Gastrocnemius medialis (tissue), 4 donors: Measurements from ENCODE around the gene SYTL2.

Experiments
- POLR2A ChIP-seq, 2 donors: fragments of 450-650 bp; IDR thresholded peaks; one replicate each; pipeline ENCODE4 v1.6.1; 2017; ENCODE audit warnings: antibody characterized with exemption in 2 of 2, mild to moderate bottlenecking in 2 of 2, moderate library complexity in 2 of 2
- TF ChIP-seq, protein P1 (sequence below), 5 experiments: fragments of 450-650 bp in 3 of 5; fragments of 200-600 bp in 2 of 5; sonication (generic) in 2 of 5; IDR thresholded peaks in 4 of 5; conservative IDR thresholded peaks in 1 of 5; 1 replicate in 4 of 5; 2 replicates in 1 of 5; pipeline ENCODE4 v1.5.1; 2016 to 2019; ENCODE audit warnings: antibody characterized with exemption in 5 of 5, mild to moderate bottlenecking in 3 of 5, moderate library complexity in 3 of 5

GRCh38 chr11:85698195-85698594, 112.7 kb downstream of the SYTL2 start:
- TF ChIP-seq, protein P1, sequence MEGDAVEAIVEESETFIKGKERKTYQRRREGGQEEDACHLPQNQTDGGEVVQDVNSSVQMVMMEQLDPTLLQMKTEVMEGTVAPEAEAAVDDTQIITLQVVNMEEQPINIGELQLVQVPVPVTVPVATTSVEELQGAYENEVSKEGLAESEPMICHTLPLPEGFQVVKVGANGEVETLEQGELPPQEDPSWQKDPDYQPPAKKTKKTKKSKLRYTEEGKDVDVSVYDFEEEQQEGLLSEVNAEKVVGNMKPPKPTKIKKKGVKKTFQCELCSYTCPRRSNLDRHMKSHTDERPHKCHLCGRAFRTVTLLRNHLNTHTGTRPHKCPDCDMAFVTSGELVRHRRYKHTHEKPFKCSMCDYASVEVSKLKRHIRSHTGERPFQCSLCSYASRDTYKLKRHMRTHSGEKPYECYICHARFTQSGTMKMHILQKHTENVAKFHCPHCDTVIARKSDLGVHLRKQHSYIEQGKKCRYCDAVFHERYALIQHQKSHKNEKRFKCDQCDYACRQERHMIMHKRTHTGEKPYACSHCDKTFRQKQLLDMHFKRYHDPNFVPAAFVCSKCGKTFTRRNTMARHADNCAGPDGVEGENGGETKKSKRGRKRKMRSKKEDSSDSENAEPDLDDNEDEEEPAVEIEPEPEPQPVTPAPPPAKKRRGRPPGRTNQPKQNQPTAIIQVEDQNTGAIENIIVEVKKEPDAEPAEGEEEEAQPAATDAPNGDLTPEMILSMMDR (IDR thresholded peaks at IDR 0.05 in 4 of 5, conservative IDR thresholded peaks at IDR 0.05 in 1 of 5) = no peak
- no peak for TF ChIP-seq POLR2A (IDR thresholded peaks at IDR 0.05)
